ENCODE results near the gene MIXL1.

- TF ChIP-seq POLR2A (IDR thresholded peaks at IDR 0.05) = no peak
- TF ChIP-seq, protein P1, sequence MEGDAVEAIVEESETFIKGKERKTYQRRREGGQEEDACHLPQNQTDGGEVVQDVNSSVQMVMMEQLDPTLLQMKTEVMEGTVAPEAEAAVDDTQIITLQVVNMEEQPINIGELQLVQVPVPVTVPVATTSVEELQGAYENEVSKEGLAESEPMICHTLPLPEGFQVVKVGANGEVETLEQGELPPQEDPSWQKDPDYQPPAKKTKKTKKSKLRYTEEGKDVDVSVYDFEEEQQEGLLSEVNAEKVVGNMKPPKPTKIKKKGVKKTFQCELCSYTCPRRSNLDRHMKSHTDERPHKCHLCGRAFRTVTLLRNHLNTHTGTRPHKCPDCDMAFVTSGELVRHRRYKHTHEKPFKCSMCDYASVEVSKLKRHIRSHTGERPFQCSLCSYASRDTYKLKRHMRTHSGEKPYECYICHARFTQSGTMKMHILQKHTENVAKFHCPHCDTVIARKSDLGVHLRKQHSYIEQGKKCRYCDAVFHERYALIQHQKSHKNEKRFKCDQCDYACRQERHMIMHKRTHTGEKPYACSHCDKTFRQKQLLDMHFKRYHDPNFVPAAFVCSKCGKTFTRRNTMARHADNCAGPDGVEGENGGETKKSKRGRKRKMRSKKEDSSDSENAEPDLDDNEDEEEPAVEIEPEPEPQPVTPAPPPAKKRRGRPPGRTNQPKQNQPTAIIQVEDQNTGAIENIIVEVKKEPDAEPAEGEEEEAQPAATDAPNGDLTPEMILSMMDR (IDR thresholded peaks at IDR 0.05 in 8 of 11, conservative IDR thresholded peaks at IDR 0.05 in 3 of 11) = no peak
Measured at GRCh38 chr1:226176870-226177269, 46.6 kb upstream of the MIXL1 start.
